ENCODE results near the gene GPD1L.

DNA sequence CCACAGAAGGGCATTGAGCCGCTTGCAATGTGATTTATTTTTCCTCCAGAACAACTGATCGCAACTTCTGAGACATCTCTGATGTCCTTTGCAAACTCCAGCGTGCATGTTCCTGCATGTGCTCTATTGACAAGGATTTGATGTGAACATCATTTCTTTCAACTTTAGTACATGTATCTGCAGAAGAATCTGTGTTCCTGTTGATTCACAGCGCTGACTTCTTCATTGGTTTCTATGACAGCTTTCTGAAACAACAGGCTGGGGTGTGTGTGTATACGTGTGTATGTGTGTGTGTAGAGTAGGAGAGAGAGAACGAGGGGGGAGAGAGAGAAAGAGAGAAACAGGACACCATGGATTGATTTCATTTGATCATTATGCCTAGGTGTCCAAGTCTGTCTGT is 75.4 kb downstream of the GPD1L start:
- TF ChIP-seq EZH2 (IDR thresholded peaks at IDR 0.05; ENCODE audit: borderline replicate concordance, low read length) (no peak), CTCF (conservative IDR thresholded peaks at IDR 0.05 in 1 of 2, IDR thresholded peaks at IDR 0.05 in 1 of 2; ENCODE audit: extremely low read depth in 1 of 2, insufficient read depth in 1 of 2, low read depth in 1 of 2, low read length in 2 of 2) (no peak)

Data from mammary epithelial cell (primary cell).